GM19351 (cell line): ENCODE results near the gene TPRX1.
"Not testable (repeated sequence)": the region's sequence is repeated elsewhere in the genome, so short reads cannot be mapped to it uniquely, and the experiment has no call there.

Experiments used
- ATAC-seq: cut with Tn5 transposase; IDR thresholded peaks from one replicate; pipeline ENCODE4 v1.9.1; 2021; ENCODE audit warnings: mild to moderate bottlenecking, moderate library complexity; ENCODE audit not compliant: unreplicated experiment

Gene TPRX1

GRCh38 chr19:47802521-47803043 lies 1.8 kb downstream of the TPRX1 start:
- ATAC-seq: no peak

- ATAC-seq: no peak
Measured at GRCh38 chr19:47801270-47801669, 3.1 kb downstream of the TPRX1 start.

- no peak for ATAC-seq
Measured at GRCh38 chr19:47798904-47799266, 5.5 kb downstream of the TPRX1 start.

GRCh38 chr19:47797996-47798903 lies 6.1 kb downstream of the TPRX1 start:
- ATAC-seq: no peak

DNA sequence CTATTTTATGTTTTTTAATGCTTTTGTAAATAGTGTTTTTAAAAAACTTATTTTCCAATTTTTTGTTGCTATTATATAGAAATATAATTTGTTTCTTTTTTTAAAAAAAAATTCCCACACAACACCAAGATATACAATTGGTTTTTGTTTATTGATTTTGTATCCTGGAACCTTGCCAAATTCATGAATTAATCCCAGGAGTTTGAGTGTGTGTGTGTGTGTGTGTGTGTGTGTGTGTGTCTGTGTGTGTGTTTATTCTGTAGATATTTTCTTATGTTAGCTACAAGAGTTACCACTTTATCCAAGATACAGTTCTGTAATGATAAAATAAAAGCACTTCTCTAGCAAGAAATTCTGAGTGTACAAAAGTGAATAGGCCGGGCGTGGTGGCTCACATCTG lies 7.6 kb downstream of the TPRX1 start:
- ATAC-seq: no peak

GRCh38 chr19:47794526-47794925 lies 9.8 kb downstream of the TPRX1 start:
- no peak for ATAC-seq

- ATAC-seq: no peak
Measured at GRCh38 chr19:47792616-47793015, 11.7 kb downstream of the TPRX1 start.

- no peak for ATAC-seq
Measured at GRCh38 chr19:47790398-47790814, 13.9 kb downstream of the TPRX1 start.

DNA sequence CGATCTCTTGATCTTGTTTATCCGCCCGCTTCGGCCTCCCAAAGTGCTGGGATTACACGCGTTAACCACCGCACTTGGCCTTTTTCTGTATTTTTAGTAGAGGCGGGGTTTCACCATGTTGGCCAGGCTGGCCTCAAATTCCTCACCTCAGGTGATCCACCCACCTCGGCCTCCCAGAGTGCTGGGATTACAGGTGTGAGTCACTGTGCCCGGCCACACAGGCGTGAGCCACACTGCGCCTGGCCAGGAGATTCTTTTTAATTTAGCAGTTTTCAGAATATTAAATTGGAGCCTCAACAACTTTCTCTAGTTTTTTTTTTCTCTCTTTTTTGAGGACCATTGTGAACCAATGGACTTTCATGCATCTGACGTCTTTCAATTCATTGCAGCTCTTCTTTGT lies 14.5 kb downstream of the TPRX1 start:
- not testable (repeated sequence) for ATAC-seq

GRCh38 chr19:47787307-47787706 lies 17.0 kb downstream of the TPRX1 start:
- ATAC-seq: not testable (repeated sequence)

GRCh38 chr19:47786566-47786965 lies 17.8 kb downstream of the TPRX1 start:
- no peak for ATAC-seq

DNA sequence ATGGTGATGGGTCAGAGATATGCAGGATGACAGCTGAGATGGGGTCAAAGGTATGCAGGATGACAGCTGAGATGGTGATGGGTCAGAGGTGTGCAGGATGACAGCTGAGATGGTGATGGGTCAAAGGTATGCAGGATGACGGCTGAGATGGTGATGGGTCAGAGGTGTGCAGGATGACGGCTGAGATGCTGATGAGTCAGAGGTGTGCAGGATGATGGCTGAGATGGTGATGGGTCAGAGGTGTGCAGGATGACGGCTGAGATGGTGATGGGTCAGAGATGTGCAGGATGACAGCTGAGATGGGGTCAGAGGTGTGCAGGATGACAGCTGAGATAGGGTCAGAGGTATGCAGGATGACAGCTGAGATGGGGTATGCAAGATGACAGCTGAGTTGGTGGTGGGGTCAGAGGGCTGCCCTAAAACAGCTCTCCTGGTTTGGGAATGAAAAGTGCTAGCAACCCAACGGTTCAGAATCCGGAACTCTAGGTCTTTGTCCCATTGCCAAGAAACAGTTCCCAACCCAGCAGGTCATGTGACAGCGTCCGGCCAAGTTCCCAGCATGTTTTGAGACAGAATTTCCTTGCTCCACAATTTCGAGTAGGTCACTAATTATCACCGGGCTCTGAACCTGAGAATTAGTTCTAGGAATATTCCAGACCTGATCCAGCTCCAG lies 22.6 kb downstream of the TPRX1 start:
- ATAC-seq: no peak

DNA sequence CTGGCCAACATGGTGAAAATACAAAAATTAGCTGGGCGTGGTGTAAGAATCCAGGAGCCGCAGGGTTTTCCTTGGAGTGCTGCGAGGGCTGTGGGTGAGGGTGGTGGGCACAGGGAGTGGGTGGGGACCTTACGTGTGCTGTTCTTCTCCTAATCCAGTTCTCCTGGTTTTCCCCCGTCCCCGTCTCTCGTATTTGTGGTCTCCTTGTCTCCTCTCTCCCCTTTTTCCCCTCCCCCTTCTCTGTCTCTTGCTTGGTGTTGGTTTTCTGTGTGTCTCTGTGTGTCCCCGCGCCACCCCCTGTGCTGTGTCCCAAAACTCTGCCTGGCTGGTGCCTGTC lies 24.2 kb downstream of the TPRX1 start:
- ATAC-seq: no peak

DNA sequence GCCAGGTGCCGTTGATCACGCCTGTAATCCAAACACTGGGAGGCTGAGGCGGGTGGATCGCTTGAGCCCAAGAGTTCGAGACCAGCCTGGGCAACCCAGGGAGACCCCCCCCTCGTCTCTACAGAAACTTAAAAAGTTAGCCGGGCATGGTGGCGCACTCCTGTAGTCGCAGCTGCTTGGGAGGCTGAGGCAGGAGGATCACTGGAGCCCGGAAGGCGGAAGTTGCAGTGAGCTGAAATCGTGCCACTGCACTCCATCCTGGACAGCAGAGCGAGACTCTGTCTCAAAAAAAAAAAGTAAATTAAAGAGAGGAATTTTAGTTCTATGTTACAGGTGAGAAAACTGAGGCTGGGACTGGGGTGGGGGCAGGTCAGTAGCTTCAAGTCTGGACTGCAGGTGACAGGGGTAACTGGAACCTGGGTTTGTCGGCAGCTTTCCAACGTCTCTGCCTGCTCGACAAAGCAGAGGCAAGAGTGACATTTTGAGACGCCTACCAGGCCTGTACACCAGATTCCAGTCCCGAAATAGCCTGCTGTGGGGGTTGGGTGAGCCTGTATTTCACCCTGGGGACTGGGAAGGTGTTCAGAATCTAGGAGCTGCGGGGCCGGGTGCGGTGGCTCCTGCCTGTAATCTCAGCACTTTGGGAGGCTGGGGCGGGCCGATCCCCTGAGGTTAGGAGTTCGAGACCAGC lies 24.7 kb downstream of the TPRX1 start:
- ATAC-seq: no peak

GRCh38 chr19:47778954-47779351 lies 25.4 kb downstream of the TPRX1 start:
- no peak for ATAC-seq

DNA sequence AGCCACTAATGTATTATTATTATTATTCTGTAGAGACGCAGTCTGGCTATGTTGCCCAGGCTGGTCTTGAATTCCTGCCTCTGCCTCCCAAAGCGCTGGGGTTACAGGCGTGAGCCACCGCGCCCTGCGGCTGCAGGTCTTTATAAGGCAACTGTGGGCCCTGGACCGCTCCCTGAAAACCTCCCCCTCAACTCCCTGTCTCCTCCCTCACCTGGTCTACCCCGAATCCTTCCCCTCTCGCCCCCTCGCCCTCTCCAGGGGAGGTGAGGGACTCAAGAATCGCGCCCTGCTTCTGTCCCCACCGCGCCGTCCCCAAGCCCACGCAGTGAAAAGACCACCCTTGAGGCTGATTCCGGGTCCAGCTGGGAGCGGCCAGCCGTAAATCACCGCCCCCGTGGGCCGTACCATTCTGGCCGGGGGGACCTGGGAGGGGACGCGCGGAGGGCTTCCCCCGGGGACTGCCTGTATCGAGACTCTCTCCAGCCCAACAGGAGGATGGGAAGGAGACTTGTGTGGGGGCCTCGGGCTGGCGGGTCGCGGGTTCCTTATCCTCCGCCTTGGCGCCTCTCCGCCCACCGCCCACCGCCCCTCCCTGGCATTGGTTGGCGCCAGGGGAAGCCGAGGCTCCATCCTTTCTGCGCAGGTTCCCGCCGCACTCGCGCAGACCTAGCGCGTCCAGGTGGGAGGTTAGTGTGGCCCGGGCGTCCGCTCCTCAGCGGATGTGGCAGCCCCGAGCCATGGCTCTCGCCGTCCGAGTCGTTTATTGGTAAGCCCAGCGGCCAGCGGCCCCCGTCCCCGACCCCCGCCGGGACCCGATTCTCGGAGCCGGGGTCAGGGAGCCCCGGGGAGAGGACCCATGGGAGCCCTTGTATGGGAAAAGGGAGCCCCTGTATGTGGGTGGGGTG lies 26.1 kb downstream of the TPRX1 start, which contains the start of gene SELENOW:
Gene SELENOW (plus strand): TSS at position 655 of the 905 bp plus-strand sequence. CDS start 83 bp downstream, at position 738.
- ATAC-seq: peak; percentile 85

DNA sequence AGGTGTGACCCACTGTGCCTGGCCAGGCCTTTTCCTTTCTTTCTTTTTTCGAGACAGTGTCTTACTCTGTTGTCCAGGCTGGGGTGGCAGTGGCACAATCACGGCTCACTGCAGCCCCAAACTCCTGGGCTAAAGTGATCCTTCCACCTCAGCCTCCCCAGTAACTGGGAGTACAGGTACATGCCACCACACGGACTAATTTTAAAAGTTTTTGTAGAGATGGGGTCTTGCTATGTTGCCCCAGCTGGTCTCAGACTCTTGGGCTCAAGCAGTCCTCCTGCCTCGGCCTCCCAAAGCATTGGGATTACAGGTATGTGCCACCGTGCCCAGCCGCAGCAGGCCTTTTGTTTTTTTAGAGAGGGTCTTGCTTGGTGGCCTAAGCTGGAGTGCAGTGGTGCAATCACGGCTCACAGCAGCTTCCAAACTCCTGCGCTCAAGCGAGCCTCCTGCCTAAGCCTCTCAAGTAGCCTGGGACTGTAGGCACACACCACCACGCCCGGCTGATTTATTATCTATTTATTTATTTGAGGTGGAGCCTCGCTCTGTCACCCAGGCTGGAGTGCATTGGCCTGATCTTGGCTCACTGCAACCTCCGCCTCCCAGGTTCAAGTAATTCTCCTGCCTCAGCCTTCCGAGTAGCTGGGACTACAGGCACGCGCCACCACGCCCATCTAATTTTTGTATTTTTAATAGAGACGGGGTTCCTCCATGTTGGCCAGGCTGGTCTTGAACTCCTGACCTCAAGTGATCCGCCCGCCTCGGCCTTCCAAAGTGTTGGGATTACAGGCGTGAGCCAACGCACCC lies 26.9 kb downstream of the TPRX1 start:
- not testable (repeated sequence) for ATAC-seq

GRCh38 chr19:47776568-47776967 lies 27.8 kb downstream of the TPRX1 start:
- ATAC-seq: no peak

DNA sequence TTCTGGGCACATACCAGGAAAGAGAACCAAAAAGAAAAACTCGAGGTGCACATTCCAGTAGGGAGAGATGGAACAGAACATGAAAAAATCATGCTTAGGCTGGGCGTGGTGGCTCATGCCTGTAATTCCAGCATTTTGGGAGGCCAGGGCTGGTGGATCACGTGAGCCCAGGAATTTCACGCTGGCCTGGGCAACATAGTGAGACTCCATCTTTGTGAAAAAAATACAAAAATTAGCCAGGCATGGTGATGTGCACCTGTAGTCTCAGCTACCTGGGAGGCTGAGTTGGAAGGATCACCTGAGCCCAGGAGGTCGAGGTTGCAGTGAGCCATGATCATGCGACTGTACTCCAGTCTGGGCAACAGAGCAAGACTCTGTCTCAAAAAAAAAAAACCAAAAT lies 33.1 kb downstream of the TPRX1 start:
- ATAC-seq: not testable (repeated sequence)

DNA sequence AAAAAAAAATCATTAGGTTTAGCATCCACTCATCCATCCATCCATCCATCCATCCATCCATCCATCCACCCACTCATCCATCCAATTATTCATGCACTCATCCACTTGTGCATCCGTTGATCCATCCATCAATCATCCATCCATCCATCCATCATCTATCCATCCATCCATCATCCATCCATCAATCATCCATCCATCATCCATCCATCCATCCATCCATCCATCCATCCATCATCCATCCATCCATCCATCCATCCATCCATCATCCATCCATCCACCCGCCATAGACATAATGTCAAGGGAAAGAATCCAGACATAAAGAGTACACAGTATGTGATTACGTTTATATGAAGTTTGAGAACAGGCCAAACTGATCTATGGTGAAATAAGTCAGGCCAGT lies 34.8 kb downstream of the TPRX1 start:
- no peak for ATAC-seq
